Myocyte (in vitro differentiated cells): ENCODE data around the gene CLASP1. TPM values are rescaled to one million over a fixed set of nuclear protein-coding genes. Genes with fewer than 3 reads are reported as not detected.

ENCODE experiments used
- DNase-seq: peaks from one replicate; pipeline ENCODE4 v3.0.0-alpha.2; 2012; ENCODE audit warnings: low read depth
- total RNA-seq: library from RNA; depleted of rRNA; stranded (reverse); fragments of >200 nt; gene quantifications from 2 replicates; pipeline ENCODE4 v1.2.3, GENCODE V29; 2014

The CLASP1 gene
- total RNA-seq, 1 donor from 2014 or later: 43.9 TPM

DNA sequence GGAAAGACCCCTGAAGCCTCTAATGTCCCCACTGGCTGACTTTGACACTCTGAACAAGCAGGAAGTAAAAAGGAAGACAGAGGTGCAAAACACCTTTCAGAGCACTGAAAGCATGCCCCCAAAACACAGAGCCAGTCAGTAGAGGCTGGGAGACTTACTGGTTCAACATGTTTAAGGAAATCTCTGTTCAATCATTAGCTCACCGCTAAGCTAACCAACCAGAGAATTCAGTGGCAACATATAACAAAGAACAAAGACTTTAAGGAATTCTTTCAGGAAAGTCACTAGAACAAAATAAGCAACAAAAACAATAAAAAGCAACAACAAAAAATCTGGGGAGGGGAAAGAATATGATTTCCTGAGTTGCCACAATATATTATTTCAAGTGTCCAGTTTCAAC lies 142.6 kb downstream of the CLASP1 start:
- DNase-seq: no peak

DNA sequence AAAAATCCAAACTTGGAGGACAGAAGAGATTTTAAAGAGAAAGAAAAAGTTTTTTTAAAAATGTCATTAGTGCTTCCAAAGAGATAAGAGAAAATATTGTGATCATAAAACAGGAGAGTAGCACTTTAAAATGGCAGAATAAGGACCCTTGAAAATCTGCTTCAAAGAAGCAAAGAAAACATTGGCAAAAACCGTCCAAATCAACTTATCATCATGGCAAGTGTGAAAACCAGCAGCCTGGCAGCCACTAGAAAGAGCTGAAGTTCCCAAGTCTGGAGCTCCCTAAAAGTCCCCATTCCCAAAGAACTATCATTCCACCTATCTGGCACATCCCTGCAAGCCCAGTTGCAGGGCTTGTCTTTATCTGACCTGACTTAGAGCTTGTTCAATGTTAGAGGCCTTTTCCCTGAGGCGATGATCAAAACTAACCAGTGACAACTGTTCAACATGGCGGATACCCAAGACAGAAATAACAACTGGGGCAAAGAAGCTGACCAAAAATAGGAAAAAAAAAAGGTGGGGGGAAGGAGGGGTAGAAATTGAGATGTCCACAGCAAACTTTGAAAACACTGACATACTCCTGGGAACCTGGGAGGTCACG lies 143.2 kb downstream of the CLASP1 start:
- DNase-seq: peak; percentile 67

- DNase-seq: peak; percentile 38
Observed at GRCh38 chr2:121505005-121505404, 144.3 kb downstream of the CLASP1 start.

- DNase-seq: no peak
Observed at GRCh38 chr2:121504316-121504715, 144.9 kb downstream of the CLASP1 start.

DNA sequence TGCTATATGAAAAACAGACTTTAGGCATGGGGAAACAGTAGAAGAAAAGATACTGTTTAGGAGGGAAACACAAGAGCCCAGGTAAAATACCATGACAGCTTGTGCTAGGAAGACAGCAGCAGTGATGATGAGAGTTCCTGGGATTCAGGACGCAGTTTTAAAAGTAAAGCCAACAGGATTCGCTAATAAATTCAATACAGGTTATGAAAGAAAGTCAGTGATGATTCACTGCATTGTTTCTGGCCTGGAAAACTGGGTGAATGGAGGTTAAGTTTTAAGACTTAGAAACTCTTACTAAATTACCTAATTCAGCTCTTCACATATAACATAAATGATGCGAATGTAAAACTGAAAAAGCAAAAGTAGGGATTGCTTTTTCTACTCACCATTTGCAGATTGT lies 146.5 kb downstream of the CLASP1 start:
- no peak for DNase-seq

DNA sequence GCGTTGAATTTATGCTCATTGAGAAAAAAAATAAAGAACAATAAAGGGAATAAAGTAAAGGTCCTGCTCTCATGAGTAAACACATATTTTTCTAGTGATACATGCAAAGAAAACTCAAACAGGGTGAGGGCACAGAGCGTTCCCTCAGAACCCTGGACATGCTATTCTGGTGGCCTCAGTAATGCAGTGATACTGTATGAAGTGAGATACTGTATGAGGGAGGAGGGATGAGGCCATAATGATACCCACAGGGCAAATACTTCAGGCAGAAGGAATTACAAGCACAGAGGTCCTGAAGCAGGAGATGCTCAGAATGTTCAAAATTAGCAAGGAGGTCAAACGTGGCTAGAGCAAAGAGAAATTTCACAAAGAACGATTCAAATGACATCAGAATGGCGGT lies 147.0 kb downstream of the CLASP1 start:
- DNase-seq: no peak

- DNase-seq: no peak
Observed at GRCh38 chr2:121501554-121501953, 147.7 kb downstream of the CLASP1 start.

- DNase-seq: peak; percentile 75
Observed at GRCh38 chr2:121501031-121501430, 148.2 kb downstream of the CLASP1 start.

DNA sequence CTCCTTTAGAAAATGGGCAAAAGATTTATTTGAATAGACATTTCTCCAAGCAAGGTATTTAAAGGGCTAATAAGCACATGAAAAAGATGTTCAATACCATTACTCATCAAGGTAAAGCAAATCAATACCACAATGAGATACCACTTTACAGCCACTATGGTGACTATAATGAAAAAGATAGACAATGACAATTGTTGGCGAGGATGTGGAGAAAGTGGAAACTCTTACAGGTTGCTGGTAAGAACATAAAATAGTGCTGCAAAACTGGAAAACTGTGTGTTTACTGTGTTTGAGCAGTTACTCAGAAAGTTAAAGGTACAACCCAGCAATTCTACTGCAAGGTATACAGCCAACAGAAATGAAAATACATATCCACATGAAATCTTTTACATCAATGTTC lies 150.5 kb downstream of the CLASP1 start:
- DNase-seq: no peak

GRCh38 chr2:121492409-121492808 lies 156.9 kb downstream of the CLASP1 start:
- no peak for DNase-seq

DNA sequence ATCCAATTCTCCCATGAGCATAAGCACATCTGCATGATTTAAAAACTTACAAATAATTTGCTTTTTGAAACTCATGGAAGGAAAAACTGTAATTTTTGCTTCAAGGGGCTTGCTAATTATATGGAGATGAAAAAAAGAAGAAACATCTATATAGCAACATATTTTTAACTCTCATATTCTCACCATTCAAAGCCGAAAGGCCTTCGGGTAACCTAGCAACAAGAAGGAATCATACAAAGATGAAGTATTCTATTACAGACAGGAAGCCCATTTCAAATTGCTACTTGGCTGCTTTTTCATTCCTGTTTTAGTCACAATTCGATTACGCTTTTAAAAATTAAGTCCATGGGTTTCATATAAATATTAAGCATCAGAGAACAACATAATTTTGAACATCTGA lies 157.7 kb downstream of the CLASP1 start:
- peak; percentile 21 for DNase-seq

GRCh38 chr2:121490584-121491133 lies 158.6 kb downstream of the CLASP1 start:
- no peak for DNase-seq

- DNase-seq: no peak
Observed at GRCh38 chr2:121489911-121490583, 159.2 kb downstream of the CLASP1 start.

- no peak for DNase-seq
Observed at GRCh38 chr2:121489284-121489683, 160.0 kb downstream of the CLASP1 start.

DNA sequence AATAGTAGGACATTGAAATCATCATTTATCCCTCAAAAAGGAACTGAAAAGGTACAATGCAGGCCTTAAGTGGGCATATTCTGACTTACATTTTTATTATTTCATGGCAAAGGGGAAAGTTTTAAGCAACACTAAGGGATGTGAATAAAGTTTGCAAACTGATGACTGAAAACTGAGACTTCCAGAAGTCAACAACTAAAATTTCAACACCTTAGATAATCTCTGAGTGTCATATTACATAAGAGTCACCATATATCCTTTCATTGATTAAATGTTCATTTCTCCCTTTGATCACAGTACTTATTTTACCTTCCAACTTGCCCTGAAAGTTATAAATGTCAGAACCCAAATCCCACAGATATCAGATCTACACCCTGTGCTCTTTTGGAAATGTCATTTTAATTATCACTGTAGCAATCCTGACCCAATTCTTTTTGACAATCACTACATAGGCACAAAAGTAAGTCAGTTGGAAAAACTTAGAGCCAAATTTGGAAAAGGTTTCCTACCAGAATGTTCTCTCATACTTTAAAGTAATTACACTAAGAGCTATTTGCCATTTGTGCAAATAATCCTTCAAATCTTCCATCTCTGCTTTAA lies 163.0 kb downstream of the CLASP1 start:
- DNase-seq: no peak

- no peak for DNase-seq
Observed at GRCh38 chr2:121485039-121485438, 164.2 kb downstream of the CLASP1 start.

DNA sequence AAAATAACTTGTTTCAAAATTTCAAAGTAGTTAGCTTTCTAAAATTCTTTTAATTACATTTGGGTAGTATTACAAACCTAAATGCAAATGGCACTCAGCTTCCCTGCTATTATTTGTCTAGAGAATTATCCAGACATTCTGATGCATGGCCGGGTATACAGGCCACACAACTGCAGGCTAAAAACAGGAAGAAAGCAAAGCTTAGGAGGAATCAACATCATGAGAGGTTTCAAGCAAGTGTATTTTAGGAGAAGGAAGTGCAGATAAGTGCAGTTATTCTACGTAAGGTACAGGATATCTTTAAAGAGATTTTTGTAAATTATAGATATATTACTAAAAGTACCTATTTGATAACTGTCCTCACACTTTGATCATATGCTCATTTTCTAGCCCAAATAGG lies 165.4 kb downstream of the CLASP1 start:
- no peak for DNase-seq

DNA sequence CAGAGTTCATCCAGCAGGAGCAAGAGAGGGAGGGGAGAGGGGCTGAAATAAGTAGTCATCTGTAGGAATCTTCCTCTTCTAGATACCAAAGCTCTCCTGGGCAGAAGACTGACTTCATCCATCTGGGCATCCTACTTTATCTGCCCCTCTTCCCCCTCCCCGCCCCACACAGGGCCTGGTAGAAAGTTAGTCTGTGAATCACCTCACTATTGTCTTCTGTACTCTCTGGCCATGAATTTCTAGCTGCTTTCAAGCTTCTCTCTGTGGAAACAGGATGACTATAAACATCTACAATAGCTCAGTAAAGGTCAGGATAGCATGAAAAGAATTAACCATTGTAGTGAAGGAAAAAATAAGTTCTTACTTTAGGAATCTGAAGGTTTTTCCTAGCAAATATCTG lies 166.2 kb downstream of the CLASP1 start:
- DNase-seq: no peak

- peak; percentile 91 for DNase-seq
Observed at GRCh38 chr2:121480826-121481225, 168.4 kb downstream of the CLASP1 start.

- DNase-seq: peak; percentile 68
Observed at GRCh38 chr2:121479882-121480522, 169.3 kb downstream of the CLASP1 start.

- no peak for DNase-seq
Observed at GRCh38 chr2:121478996-121479745, 170.1 kb downstream of the CLASP1 start.
